GM13976 (cell line): ENCODE data around the gene ECHDC3.
A peak's percentile ranks its signal among the peaks of the same experiment; 100 is the strongest.

Experiments used
- DNase-seq: peaks from one replicate; pipeline ENCODE4 v3.0.0; 2012; ENCODE audit warnings: low spot score
- in situ Hi-C: fragments of 300-500 bp; cut with MboI; formaldehyde crosslinking; loops from one replicate; pipeline ENCODE4 v1.12.0; 2022; ENCODE audit warnings: low sequenced_read_pairs, mixed read lengths, inconsistent platforms; ENCODE audit not compliant: unreplicated experiment
- TF ChIP-seq, protein P1 (sequence below): IDR thresholded peaks from 2 replicates; pipeline ENCODE4 v1.5.1; 2012; ENCODE audit warnings: borderline replicate concordance, mild to moderate bottlenecking; ENCODE audit not compliant: insufficient read depth; ENCODE audit errors: extremely low read depth, missing control alignments, control extremely low read depth

The ECHDC3 gene

DNA sequence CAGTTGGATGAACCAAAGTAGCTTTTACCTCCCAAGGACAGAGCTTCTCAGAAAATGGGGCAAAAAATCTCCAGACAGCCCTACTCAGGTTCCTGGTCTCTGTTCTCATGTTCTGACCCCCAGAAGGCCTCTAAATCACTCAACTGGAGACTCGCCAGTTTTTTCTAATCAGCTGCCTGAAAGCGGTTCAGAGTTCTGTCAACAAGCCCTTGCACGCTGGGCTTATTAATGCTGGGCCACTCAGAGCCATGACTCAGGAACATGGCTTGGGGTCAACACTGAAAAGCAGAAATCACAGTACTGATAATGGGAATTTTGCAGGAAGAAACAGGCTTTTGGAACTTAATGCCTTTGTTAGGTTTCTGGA lies 15.3 kb downstream of the ECHDC3 start:
- TF ChIP-seq, protein P1, sequence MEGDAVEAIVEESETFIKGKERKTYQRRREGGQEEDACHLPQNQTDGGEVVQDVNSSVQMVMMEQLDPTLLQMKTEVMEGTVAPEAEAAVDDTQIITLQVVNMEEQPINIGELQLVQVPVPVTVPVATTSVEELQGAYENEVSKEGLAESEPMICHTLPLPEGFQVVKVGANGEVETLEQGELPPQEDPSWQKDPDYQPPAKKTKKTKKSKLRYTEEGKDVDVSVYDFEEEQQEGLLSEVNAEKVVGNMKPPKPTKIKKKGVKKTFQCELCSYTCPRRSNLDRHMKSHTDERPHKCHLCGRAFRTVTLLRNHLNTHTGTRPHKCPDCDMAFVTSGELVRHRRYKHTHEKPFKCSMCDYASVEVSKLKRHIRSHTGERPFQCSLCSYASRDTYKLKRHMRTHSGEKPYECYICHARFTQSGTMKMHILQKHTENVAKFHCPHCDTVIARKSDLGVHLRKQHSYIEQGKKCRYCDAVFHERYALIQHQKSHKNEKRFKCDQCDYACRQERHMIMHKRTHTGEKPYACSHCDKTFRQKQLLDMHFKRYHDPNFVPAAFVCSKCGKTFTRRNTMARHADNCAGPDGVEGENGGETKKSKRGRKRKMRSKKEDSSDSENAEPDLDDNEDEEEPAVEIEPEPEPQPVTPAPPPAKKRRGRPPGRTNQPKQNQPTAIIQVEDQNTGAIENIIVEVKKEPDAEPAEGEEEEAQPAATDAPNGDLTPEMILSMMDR = no peak
- DNase-seq = no peak
- in situ Hi-C loops = loop anchor here (10.0 kb wide), 1 partner anchor 243 kb away; no protein-coding TSS in a partner anchor

DNA sequence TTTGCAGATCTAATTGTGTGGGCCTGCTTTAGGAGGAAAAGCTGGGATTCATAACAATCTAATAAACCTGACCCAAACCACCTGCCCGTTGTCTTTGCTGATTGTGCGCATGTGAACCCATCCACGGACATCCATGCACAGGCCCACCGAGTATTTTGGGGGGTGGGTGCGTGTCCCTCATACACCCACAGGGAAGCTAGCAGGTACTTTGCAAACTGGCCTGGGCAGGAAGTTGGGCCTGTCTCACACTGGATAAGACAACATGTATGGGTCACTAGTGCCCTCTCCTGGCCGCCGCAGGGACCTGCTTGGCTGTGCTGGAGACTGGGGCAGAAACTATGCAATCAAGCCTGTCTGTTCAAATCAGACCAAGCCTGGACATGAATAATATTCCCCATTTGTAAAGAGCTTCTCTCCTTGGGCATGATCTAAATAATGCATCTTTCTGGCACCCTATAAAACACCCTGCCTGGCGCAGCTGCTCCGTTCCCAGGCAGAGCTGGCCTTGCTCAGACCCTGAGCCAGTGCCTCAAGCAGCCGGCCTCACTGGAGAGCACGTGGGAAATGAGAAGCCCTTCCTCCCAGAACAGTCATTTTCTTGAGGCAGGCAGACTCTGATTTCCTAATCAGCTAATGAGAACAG lies 15.8 kb downstream of the ECHDC3 start:
- TF ChIP-seq, protein P1 = peak; percentile 80
- in situ Hi-C loops = loop anchor here (10.0 kb wide), 1 partner anchor 243 kb away; no protein-coding TSS in a partner anchor
- DNase-seq = peak; percentile 90

DNA sequence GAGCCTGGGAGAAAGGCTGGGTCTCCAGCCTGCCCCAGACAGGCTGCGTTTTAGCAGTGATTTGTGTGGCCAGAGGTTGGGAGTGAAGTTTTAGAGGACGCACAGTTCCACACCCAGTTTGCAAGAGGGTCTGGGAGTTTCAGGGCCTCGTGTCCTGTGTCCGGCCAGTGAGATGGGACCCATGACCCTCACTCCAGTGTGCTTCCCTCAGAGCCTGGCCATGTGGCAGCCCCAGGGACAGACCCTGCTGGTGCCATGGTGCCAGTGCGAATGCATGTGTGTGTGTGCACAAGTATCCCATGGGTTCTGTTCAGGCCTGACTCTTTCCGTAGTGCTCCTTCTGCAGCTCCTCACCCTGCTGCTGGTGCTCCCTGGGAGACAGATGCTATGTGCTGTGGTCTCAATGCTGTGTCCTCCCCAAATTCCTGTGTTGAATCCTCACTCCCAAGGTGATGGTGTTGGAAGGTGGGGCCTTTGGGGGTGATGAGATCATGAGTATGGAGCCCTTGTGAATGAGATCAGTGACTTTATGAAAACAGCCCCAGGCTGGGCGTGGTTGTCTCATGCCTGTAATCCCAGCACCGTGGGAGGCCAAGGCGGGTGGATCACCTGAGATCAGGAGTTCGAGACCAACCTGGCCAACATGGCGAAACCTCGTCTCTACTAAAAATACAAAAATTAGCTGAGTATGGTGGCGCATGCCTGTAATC lies 16.5 kb downstream of the ECHDC3 start:
- TF ChIP-seq, protein P1 = no peak
- no peak for DNase-seq
- in situ Hi-C loops = loop anchor here (10.0 kb wide), 1 partner anchor 244 kb away; no protein-coding TSS in a partner anchor

DNA sequence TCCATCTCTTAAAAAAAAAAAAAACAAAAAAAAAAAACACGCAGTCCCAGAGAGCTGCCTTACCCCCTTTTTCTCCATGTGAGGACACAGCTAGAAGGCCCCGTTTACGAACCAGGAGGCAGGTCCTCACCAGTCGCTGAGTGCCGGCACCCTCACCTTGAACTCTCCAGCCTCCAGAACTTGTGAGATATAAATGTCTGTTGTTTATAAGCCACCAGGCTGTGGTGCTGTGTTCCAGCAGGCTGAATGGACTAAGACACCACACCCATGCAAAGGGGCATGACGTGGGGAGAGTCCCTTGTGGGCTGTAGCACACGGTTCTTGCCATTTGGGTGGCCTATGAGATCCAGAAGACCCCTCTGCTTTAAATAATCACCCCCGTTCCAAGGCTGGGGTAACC lies 17.2 kb downstream of the ECHDC3 start:
- TF ChIP-seq, protein P1 = no peak
- in situ Hi-C loops = loop anchor here (10.0 kb wide), 1 partner anchor 245 kb away; no protein-coding TSS in a partner anchor

DNA sequence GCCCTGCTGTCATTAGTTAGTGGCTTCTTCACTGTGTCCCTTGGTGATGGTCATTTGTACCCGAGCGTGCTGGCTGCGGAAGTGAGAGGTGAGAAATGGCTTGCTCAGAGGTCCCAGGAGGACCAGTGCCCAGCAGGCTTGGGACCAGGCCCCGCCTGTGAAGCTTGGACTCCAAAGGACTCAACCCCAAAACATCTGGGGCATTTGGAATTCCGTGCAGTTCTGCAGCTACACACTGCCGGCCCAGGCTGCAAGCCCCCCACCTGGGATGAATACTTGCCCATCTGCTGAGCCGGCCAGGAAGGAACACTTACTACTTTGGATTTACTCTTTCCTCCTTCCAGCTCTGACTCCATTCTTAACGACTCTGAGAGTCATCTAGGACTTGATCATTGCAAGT lies 18.0 kb downstream of the ECHDC3 start:
- in situ Hi-C loops = no loop called here
- TF ChIP-seq, protein P1 = no peak
- no peak for DNase-seq

More for the DNA sequence above, 17.2 kb downstream of the ECHDC3 start:
- DNase-seq = no peak

DNA sequence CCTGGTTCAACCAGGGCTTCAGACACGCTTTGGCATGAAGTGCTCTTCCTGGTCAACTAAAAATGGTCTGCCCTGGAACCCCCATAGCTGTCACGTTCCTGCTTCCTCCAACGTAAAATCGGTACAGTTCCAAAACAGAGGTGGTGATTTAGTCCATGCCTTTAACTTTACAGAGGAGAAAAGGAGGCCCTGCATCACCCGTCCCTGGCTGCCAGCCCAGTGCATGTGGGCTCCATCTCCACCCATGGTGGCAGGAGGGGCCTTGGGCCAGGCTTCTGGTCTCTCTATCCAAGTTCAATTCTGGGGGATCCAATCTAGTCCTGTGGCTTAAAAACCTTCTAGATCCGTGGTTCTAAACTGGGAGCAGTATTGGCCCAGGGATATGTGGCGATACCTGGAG lies 18.7 kb downstream of the ECHDC3 start:
- in situ Hi-C loops = no loop called here
- TF ChIP-seq, protein P1 = no peak
- DNase-seq = no peak
